HG03439 (cell line): ENCODE measurements around the gene ENTPD5.

ENCODE experiments used
- ATAC-seq: cut with Tn5 transposase; IDR thresholded peaks from one replicate; pipeline ENCODE4 v1.9.1; 2021; ENCODE audit warnings: mild to moderate bottlenecking, moderate library complexity; ENCODE audit not compliant: unreplicated experiment

The ENTPD5 gene, protein sequence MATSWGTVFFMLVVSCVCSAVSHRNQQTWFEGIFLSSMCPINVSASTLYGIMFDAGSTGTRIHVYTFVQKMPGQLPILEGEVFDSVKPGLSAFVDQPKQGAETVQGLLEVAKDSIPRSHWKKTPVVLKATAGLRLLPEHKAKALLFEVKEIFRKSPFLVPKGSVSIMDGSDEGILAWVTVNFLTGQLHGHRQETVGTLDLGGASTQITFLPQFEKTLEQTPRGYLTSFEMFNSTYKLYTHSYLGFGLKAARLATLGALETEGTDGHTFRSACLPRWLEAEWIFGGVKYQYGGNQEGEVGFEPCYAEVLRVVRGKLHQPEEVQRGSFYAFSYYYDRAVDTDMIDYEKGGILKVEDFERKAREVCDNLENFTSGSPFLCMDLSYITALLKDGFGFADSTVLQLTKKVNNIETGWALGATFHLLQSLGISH

DNA sequence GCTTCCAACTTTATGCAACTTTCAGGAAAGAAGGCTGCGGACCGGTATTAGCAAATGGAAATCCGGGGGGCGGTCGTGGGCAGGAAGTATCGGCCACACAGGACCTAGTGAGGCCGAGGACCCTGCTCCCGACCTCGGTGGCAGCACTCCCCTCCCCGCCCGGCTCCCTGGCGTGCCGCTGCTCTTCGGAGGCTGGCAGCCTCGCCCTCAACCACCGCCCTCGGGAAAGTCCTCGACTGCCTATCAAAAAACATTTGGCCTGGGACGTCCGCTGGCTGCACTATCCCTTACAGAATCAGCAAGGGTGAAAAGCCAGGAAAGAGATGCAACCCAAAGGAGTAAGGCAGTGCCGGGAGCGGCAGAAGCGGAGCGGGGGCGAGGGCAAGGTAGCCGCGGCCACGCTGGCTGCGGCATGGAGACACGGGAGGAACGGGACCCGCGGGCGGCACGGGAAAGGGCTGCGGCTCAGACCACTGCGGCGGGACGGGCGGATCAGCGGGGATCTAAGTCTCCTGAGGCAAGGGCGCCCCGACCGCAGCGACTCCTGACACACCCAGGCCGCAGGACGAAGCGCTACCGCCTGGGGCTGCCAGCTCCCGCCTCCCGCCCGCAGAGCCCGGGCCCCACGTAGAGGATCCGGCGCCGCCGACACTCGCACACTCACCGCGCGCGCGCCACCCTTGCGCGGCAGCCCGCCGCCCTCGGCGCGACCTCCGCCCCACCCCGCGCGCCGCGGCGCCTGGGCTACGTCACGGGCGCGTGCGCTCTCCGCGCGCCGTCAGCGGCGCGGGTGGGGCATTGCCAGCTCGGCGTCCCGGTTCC lies at the start of gene ENTPD5, which contains the start of gene BBOF1:
Gene ENTPD5, minus strand, starts transcription at position 703 of the 822 bp plus-strand sequence. CDS start 31,186 bp downstream, outside the sequence.
Gene BBOF1, plus strand, starts transcription at position 764 of the 822 bp plus-strand sequence. CDS start 130 bp downstream, outside the sequence.
- ATAC-seq, result peak; percentile 90

DNA sequence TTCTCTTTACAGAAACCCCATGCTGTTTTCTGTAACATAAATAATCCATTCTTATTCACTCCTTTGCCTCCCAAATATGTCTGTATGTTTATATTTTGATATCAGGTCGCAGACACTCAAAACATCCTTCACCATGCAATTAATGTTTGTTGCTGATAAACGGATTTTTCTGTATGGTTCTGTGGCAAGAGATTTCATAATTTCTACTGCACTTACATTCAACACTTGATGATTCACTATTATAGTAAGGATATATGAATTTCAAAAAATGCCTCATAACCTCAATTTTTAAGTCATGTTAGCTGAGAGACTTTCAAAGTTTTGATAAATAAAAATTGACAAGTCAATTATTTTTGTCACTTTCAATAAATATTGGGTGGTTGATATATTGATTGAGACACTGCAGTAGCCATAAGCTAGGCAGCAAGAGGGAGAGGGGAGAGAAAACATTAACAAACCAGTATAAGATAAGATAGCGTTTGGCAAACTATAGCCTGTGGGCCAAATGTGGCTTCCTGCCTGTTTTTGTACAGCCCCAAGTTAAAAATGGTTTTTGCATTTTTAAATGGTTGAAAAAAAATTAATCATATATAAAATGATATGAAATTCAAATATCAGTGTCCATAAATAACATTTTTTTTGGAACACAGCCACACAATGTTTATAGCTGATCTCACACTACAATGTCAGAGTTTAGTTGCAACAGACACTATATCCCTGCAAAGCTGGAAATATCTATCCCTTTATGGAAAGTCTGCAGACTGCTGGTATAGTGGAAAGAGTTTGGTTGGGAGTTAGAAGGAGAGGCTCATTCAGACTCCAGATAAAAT lies 46.9 kb upstream of the ENTPD5 start:
- no peak for ATAC-seq

DNA sequence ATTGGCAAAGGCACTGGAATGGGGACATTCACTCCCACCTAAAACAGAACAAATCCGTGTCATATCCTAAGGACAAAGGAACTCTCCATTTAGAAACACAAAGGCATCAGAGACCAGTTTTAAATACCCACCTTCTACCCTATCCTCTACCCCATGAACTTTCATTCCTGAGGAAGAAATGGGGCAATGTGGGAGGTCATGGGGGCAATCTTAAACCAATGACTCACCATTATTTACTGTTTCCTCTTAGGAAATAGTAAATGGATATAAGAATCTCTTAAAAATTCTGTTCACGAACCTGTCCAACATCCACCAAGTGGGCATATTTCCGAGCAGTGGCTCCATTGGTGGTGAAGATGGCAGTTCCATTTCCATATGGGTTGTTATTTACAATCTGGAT lies 45.8 kb upstream of the ENTPD5 start:
- no peak for ATAC-seq

DNA sequence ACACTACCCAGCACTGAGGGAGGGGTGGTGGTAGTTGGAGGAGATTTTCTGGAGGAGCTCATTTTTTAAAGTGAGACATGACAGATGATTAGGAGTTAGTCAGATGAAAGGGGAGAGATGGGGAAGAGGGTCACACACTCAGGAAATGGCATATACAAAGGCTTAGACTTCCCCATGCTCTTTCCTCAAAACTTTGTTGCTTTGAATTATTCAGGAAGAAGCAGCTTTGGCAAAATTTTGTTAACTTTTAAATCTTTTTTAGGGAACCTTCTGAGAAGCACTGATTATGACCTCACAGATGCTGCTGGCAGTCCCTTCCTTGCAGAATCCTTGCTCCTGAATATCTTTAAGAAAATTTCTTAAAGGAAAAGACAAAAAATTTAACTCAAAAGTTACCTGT lies 45.3 kb upstream of the ENTPD5 start:
- no peak for ATAC-seq

DNA sequence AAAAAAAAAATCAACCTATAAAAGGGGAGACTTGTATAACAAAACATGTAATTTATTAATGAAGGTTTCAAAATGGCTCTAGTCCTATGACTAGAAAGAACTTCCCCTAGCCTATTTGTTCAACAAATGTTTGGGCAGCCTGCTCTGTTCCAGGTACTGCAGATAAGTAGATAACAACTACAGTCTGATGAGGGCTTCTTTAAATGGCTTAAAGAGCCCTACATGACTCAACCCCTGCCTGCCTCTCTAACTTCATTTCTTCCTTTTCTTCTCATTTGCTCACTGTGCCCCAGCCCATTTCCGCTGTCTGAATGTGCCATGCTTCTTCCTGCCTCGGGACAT lies 43.7 kb upstream of the ENTPD5 start:
- ATAC-seq, result no peak

DNA sequence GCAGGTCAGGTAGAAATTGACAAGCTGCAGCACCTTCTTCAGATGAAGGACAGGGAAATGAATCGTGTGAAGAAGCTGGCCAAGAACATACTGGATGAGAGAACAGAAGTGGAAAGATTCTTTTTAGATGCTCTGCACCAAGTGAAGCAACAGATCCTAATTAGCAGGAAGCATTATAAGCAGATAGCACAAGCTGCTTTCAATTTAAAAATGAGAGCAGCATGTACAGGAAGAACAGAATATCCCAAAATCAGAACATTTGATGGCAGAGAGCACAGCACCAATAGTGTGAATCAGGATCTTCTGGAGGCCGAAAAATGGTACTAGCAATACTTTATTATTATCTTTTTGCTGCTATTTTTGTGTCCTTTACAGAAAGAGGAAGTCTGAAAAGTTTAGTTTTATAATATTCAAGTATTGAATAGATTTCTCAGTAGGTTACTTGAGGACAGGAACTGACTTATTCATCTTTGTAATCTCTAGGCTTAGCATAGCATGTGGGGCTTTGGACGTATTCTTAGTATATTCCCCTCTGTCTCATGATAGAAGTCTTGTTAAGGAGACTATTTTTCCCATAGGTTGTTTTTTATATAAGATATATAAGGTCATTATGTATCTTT lies 30.9 kb upstream of the ENTPD5 start:
- ATAC-seq, result no peak

DNA sequence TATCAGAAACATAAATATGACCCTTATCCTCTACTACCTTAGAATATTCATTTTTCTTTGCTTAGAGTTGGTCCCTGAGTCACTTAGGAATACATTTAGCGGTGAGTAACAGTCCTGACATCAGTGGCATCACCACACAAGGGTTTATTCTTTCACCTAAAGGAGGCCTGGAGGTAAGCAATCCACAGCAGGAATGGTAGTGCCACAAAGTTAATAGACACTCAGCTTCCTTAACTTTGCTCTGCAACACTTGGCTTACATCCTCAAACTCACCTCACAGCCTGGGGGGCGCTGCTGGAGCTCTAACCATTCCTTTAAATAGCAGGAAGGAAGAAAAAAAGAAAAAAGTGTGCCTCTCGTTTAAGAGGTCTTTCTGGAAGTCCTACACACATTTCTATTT lies 29.2 kb upstream of the ENTPD5 start:
- ATAC-seq, result no peak

DNA sequence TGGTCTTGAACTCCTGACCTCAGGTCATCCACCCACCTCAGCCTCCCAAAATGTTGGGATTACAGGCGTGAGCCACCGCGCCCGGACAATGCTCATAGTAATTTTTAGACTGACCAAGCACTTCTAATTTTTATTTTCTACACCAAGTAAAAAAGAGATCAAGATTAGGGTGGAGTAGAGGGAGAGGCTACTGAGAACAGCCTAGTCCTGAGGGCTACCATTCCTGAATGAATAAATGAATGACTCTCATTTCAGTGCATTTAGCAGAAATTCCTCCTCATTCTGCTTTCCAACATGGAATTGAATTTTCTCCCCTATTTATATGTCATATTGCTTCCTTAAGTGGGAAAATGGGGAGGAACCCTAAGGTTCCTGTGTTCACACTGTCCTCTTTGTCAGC lies 26.4 kb upstream of the ENTPD5 start:
- no peak for ATAC-seq

DNA sequence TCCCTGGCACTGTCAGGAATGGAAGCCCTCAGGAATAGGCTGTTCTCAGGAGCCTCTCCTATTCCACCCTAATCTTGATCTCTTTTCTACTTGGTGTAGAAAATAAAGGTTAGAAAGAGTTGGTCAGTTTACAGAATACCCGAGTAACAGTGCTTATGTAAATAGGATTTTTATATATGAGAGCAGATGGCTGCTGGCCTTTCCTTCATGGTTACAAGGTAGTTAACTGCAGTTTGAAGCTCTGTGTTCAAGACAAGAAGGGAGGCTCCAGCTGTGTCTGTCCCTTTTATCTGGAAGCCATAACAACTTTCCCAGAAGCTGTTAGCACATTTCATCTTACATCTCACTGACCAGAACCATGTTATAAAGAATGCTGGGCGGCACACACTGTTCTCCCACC lies 23.2 kb upstream of the ENTPD5 start:
- ATAC-seq, result no peak

DNA sequence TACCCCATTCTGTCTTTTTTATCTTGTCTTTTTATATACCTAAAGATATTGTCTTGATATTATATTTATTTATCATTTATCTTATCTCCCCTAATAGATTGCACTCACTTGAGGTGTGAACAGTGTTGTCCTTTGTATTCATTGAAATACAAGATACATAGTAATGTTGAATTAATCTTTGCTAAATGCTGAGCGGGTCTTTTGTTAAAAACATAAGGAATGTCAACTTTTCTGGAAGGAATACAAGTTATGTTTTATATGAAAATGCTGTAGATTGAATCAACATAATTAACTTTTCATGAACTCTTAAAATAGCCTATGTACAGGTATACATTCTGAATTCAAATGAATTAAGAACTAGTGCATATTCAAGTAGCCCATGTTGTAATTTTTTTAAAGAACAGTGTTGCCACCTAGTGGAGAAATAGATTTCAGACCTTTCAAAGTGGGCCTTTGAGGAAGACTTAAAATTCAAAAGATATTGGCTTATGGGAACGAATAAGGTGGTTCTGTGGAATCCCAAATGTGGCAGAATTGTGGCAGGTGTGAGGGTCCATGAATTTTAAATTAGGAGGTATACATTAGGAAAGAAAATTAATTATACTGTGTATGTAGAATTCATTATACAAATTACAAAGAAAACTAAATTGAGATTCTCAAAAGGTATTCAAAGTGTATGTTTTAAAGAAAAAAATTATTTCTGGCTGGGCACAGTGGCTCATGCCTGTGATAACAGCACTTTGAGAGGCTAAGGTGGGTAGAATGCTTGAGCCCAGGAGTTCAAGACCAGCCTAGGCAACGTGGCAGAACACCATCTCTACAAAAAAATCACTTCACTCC lies 19.2 kb upstream of the ENTPD5 start:
- no peak for ATAC-seq

DNA sequence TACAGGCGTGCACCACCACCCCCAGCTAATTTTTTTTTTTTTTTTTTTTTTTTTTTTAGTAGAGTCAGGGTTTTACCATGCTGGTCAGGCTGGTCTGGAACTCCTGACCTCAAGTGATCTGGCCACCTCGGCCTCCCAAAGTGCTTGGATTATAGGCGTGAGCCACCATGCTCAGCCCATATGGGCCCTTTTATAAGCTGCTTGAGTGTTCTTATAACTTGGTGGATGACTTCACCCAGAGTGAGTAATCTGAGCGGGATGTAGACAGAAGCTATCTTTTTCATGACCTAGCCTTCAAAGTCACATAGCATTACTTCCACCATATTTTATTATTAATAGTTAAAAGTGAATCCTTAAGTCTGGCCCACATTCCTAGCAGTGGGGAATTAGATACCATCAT lies 16.5 kb upstream of the ENTPD5 start:
- no peak for ATAC-seq

DNA sequence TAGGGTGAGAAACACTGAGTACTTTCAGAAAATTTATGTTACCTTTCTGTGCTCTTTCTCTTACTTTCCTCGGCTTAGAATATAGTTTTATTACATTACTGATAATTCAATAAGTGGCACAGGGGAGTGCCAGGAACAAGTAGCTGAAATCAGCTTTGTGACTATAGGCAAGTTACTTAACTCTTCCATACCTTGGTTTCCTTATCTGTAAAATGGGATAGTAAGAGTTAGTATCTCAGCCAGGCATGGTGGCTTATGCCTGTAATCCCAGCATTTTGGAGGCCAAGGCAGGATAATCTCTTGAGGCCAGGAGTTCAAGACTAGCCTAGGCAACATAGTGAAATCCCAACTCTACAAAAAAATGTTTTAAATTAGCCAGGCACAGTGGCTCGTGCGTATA lies 15.5 kb upstream of the ENTPD5 start:
- no peak for ATAC-seq

DNA sequence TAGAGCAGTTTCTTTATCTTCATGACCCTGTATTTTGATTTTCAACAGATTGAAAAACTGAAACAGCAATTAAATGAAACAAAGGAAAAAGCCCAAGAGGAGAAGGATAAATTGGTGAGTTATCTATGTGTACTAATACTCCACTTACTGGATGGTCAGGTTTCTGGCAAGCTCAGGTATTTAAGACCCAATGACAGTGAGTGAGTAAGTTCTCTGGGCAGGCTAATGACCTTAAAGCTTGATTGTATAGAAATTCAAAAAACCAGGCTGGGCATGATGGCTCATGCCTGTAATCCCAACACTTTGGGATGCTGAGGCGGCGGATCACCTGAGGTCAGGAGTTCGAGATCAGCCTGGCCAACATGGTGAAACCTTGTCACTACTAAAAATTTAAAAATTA lies 10.0 kb upstream of the ENTPD5 start:
- ATAC-seq, result no peak

DNA sequence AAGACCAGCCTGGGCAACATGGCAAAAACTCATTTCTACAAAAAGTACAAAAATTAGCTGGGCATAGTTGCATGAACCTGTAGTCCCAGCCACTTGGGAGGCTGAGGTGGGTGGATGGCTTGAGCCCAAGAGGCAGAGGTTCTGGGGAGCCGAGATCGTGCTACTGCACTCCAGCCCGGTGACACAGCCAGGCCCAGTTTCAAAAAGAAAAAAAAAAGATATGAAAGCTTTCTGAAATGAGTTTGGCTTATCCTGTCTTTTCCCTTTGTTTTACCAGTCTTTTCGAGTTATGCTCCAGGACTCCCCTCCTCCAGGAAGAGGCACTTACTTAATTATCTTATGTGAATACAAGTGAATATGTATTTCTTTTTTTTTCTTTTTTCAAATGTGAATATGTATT lies 3.3 kb upstream of the ENTPD5 start:
- ATAC-seq, result no peak

DNA sequence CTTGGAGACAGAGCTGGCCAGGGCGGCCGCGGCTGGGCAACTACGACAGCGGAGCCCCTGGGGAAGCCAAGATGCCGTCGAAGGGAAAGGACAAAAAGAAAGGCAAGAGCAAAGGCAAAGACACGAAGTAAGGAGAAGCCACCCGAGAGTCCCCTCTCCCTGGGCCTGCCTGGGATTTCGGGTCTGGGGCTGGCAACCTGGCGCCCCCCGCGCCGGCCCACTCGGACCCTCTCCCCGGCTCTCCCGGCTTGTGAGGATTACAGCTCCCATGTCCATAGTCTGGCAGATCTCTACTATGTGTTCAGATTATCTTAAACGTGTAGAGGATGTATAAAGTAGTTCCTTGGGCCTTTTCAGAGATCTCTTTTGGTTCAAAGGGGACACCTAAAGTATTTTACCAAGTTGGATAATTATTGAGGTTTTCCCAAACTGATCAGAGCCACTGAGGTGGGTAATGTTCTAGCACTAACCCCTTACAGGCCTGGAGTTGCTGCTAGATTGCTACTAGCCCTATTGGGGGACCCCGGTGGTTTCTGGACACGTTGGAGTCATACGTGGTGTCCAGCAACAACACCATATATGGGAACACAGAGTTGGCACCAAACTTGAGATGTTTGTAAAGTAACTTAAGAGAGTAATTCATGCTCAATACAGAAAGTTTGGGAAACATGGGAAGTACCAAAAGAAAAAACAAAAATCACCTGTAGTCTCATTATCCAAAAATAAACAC lies 485 bp upstream of the ENTPD5 start:
- ATAC-seq, result no peak

DNA sequence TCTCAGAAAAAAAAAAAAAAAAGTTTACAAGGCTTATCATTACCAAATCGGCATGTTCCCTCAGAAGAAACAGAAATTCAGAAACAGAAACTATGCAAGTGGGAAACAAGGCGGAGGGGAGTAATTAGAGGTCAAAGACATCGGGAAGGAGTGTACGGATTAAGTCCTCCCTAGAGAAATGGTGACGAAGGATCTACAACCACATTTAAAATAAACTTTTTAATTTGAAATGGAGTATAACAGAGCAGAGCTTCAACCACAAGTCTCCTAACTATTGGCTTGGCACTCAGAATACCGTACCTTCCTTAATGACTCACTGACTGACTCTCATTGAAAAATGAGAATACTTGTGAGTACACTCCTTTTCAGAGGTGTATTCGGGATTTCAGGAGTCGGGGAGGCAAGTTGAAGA lies 908 bp downstream of the ENTPD5 start:
- no peak for ATAC-seq

DNA sequence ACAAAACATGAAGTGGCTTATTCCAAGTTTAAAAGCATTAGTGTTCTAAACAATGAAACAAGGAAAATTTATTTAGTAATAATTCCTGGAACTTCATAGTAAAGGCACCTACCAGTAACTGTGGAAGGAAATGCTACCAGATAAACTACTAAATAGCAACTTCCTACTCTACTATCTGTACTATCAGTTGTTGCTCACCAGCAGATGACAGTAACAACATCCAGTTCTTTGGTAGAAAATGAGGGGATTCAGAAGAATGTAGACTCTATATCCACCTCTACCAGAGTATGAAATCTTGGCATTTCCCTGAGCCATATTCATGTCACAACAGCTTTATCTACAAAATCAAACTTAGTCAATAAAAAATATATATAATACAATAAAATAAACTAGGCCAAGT lies 3.1 kb downstream of the ENTPD5 start:
- ATAC-seq, result no peak

DNA sequence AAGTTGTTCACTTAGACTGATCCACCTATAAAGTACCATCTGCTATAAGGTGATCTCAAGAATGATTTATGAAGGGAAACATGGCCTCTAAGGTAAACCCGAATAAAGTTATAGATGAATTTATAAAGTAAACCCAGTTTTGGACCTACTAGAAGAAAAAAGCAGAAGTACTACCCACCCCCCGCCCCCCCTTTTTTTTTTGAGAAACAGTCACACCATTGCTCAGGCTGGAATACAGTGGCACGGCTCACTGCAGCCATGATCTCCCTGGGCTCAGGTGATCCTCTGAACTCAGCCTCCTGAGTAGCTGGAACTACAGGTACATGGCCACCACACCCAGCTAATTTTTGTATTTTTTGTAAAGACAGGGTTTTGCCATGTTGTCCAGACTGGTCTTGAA lies 3.9 kb downstream of the ENTPD5 start:
- no peak for ATAC-seq

DNA sequence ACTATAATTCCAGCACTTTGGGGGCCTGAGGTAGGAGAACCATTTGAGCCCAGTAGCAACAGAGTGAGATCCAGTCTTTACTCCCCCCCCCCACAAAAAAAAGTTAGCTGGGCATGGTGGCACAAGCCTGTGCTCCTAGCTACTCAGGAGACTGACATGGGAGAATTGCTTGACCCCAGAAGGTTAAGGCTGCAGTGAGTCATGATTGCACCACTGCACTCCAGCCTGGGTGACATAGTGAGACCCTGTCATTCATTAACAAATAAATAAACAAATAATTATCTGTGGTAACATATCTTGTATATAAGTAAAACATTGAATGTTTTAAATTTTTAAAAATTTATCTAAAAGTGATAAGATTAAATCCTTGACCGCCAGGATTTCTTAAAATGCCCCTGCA lies 4.8 kb downstream of the ENTPD5 start:
- ATAC-seq, result no peak
